ENCODE data around the gene ABHD2.
"Not testable (repeated sequence)": the region's sequence is repeated elsewhere in the genome, so short reads cannot be mapped to it uniquely, and the experiment has no call there.

ABHD2 gene

DNA sequence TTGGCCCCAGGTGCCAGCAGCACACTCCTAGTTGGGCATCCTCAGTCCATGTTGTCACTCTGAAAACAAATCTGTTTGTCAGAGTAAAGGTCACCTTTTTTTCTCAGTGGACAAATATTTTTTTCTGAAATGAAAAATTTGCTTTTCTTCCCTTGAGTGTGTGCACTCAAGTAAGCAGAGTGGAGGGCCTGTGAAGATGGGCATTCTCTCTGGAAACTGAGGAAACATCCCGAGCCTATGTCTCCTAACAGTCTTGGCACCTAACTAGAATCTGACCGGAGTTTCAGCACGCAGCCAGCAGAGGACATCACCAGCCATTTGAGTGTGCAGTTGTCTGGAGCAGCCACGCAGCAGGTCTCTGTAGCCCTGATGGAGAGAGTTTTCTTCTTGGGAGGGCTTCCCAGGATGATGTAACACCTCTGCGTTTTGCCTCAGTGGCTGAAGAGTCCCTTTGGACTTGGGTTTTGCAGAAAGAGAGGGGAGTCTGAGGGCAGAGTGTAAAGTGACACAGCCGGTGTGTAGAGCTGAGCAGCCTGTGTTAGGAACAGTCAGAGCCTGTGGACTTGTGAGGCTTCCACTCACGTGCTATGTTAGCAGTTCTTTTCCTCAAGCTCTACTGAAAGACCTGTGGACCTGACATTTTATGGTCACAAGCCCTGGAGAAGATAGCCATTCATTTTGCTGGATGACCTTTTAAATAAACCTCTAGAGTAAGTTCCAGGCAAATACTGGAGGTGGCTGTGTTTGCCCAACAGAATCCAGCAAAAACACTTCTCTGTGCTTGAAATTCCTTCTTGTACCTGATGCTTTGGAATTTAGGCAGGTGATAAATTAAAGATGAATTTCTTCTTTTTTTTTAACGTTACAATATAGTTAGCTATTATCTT is 51.6 kb downstream of the ABHD2 start:
- peak; percentile 44 for DNase-seq

DNA sequence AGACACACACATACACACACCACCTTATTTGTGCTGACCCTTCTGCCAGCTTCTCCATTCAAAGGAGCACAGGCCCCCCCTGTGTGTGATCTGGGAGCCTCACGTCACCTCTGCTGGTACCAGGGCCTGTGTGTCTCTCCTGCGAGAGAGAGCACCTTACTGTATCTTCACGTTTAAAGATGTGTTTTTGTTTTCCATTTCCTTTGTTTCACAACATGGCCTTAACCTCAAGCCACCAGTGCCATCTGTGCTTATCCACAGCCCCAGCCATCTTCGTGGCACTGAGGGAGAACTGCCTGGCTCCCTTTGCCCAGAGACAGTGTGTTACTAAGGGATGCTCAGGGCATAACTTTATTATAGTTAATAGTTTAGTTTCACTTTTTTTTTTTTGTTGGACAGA is 52.3 kb downstream of the ABHD2 start:
- no peak for DNase-seq

DNA sequence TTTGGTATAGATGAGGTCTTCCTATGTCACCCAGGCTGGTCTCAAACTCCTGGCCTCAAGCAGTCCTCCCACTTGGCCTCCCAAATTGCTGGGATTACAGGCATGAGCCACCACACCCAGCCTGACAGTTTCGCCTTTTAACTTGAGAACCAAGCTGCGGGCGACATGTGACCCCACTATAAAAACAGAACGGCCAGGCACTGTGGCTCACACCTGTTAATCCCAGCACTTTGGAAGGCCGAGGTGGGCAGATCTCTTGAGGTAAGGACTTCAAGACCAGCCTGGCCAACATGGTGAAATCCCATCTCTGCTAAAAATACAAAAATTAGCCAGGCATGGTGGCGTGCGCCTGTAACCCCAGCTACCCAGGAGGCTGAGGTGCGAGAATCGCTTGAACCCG is 52.9 kb downstream of the ABHD2 start:
- DNase-seq, result not testable (repeated sequence)

DNA sequence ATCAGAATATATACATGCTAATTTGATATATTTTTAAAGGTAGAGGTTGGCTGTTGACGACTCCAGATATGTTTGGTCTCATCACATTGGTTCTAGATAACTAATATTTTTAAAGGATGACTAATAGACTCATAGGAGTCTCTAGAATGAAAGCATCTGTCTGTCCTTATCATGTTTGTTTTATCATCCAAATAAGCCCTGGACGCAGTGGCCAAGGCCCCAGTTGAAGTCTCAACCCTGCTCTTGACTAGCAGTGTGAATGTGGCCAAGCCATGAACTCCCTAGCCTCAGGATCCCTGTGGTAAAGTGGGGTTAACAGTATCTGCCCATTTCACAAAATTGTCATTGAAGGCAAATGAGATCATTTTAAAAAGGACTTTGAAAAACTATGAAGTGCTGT is 53.6 kb downstream of the ABHD2 start:
- no peak for DNase-seq

DNA sequence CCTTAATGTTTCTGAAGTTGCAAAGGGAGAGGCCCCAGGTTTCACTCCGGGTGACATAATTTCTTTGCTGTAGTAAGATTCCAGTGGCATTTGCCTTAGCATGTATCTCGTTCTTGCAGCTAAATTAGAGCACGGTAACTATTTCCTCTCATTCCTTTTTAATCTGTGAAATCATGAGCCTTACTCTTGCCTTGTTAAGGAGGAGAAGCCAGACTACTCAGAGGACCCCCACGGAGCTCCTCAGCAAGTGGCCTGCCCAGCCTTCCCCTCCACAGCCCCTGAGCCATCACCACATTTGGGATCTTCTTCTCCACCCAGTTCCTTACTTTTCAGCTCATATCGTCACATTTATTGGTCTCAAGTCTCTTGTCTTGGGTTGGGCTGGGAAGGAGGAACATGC is 54.2 kb downstream of the ABHD2 start:
- no peak for DNase-seq

DNA sequence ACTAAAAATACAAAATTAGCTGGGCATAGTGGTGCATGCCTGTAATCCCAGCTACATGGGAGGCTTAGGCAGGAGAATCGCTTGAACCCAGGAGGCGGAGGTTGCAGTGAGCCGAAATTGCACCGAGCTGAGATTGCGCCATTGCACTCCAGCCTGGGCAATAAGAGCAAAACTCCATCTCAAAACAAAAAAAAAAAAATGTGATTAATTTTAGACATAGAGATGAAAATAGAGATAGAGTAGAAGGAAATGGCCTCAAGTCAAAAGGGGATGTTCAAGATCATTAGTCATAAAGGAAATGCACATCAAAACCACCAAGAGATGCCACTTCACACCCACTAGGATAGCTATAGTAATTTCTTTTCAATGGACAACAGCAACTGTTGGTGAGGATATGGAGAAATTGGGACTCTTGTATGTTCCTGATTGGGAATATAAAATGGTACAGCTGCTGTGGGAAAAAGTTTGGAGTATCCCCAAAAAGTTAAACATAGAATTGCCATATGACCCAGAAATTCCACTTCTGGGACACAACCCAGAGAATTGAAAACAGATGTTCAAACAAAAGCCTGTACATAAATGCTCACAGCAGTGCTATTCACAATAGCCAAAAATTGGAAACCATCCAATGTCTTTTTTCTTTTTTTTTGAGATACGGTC is 55.4 kb downstream of the ABHD2 start:
- peak; percentile 93 for DNase-seq

DNA sequence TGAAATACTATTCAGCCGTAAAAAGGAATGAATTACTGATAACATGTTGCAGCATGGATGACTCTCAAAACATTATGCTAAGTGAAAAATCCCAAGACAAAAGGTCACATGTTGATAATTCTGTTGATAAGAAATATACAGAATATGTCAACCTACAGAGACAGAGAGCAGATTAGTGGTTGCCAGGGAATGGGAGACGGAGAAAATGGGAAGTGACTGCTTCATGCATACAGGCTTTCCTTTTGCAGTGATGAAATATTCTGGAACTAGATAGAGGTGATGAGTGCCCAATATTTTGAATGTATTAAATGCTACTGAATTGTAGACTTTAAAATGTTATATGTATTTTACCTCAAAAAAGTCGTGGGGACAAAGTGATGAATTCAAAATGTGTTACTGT is 56.2 kb downstream of the ABHD2 start:
- DNase-seq, result no peak

DNA sequence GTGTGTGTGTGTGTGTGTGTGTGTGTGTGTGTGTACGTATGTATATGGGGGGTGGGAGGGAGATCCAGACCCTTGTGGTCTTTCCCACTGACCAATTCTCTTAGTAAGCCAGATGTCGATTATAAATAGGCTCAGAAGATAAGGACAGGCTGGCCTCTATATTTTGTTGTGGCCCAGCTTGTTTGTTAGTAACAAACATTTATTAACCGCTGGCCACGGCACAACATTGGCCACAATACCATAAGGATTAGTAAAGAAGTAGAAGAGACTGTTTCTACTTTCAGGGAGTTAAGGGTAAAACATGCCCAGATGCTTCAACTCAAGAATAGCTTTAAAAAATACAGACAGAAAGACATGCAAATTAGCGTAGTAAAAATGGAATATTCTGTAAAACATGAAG is 58.1 kb downstream of the ABHD2 start:
- no peak for DNase-seq

DNA sequence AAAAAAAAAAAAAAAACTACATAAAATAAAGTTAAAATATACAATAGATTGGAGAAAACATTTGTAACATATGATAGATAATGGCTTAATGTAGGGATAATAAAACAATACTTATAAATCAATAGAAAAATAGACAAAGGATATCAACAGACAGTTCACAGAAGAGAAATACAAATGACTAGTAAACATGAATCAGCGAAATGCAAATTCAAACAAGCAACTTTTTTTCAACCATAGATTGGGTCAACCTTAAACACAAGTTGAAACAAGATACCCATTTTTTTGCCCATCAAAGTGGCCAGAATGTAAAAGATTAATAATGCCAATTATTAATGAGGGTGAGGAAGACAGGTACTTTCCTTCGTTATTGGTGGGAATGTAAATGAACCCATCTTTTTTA is 59.9 kb downstream of the ABHD2 start:
- DNase-seq, result no peak

DNA sequence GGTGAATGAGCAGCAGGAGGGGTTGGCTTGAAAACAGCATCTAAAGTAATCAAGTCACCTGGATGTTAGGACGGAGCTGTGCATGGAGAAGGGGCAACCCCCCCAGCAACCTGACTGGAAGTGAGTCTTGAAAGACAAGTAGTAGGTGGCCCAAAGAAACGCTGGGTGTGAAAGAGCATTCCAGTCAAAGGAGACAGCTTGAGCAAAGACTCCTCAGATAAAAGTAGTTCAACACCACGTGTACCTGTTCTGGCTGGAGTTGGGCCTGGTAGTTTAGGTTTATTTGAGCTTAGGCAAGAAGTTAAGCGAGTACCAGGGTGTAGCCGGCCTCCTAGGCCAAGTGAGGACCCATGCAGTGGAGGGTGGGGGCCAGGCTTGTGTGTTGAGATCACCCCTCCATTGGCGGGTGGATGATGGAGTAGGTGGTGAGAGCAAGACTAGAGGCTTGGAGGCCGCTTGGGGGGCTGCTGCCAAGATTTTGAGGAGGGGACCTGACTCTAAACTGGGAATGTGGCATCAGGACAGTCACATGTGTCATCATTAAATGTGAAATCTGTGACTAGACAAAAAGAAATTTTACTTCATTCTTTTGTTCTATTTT is 61.3 kb downstream of the ABHD2 start:
- DNase-seq, result no peak

DNA sequence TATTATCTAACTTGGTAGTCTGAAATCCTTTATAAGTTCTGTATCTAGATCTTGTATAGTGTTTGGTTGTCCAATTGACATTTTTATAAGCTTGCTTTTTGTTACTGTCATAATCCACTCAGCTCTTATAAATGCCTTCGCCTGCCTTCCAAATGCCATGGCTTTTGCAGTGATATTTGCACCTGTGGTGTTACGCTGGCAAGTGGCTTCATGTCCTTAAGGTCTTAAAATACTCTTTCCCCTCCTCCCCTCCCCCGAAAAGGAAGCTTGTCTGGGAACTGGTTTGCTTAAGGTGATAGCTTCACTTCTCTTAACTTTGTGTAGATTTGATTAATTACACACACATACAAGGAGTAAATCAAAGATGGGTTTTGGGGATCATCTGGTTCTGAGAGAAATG is 62.0 kb downstream of the ABHD2 start:
- DNase-seq, result no peak

DNA sequence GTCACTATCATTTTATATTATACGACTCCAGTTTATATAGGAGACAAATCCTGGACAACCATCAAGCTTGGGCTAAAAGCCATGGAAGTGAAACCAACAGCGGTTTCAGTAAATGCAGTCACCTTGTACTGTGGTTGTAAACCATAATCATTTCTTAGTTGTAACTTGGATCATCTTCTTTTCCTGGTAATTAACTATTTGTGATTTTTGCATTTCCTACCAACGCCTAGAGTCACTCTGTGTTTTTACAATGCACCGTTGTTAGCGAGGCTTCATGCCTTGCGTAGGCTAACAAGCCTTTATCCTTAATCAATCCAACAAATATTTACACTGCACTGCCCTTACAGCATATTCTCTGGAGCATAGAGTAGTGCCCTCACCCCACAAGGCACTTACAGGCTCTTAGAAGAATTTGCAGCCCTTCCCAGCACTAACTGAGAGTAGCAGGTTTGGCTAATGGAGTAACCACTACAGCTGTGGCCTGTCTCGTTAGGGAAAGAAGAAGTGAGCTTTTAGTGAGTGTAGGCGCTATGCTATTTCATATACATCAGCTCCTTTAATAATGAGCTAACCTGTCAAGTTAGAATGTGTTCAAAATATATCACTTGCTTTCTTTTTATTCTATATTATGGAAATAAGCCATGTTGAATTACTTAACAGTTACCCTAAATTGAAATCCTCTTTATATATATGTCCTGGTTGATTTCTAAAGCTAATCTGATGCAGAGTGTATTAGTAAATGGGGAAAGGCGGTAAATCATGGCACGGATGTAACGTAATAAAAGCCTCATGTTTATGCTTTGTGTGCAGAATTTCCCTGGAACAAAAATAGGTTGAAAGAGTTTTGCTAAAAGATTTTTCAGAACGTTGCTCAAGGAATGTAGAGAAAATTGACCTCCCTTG is 62.8 kb downstream of the ABHD2 start:
- DNase-seq, result peak; percentile 35

DNA sequence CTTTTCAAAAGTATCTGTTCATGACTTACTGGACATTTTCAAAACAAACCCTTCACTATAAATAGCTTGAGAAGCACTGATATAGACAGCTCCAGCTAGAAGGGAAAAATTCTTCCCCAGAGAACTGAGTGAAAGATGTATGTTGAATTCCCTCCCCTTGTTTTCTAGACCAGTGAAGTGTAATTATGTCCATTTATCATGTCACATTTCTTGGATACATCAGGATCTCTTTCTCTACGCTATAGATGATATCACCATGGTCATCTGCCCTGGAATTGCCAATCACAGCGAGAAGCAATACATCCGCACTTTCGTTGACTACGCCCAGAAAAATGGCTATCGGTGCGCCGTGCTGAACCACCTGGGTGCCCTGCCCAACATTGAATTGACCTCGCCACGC is 66.9 kb downstream of the ABHD2 start:
- no peak for DNase-seq

DNA sequence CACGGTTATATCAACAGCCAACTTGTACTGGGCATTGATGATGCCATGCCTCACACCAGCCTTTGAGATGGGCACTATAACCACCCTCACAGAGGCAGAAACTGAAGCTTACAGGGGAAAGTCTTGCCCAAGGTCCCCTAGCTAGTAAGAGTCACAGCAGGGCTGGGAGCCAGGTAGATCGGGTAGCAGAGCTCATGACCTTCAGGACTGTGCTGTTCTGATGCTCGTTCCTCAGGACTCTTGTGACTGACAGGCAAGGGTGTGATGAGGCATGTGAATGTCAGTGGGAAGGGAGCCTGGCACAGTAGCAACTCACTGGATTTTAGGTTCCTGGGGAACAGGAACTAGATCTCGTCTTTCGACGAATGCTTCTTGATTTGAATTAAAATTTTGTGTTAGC is 67.4 kb downstream of the ABHD2 start:
- no peak for DNase-seq

DNA sequence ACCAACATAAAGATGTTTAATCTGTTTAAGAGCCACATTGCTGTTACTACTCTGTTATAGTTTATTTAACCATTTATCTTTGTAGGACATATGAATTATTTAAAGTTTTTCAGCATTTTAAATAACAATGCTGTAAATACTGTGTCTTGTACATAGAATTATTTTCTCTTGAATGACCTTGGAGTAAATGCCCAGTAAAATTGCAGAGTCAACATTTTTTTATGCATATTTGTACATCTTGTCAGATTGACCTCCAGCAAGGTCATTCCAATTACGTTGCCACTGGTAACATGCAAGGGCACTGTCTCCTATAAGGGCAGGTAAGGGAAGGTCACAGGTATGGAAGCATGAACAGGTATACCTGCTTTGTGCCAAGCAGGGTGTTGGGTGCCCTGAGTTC is 68.8 kb downstream of the ABHD2 start:
- DNase-seq, result no peak

DNA sequence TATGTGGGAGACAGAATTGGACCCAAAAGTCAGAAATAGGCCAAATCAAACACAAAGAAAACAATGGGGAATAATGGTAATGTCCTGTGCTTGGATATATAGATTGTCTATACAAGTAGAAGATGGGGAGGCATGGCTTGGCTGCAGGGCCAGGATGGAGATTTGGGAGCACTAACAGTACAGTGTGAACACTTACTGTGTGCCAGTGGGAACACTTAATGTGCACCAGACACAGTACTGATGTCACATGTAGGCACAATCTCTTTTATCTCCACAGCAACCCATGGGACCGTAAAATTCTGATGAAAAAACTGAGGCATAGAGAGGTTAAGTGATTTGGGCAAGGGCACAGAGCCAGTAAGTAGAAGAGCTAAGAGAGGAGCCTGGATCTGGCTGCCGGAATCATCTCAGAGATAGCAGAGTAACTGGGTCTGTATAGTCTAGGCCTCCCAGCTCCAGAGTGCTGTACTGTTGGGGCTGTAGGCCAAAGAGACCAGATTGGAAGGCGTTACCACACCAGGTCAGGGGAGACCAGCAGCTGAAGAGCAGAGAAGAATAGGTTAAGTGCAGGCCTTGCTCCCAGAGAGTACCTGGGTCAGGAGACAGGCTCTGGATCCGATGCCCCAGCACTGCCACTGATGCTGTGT is 69.8 kb downstream of the ABHD2 start:
- DNase-seq, result no peak

DNA sequence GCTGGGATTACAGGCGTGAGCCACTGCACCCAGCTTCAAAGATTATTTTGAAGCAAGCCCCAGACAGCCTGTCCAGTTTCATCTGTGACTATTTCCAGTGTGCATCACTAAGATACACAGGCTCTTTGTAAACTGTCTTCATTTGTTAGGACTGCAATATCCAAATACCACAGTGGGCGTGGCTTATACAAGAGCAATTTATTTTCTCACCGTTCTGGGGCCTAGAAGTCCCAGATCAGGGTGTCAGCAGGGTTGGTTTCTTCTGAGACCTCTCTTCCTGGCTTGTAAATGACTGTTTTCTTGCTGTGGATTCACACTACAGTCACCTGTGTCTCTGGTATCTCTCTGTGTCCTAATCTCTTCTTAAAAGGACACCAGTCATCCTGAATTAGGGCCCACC is 73.4 kb downstream of the ABHD2 start:
- DNase-seq, result no peak

DNA sequence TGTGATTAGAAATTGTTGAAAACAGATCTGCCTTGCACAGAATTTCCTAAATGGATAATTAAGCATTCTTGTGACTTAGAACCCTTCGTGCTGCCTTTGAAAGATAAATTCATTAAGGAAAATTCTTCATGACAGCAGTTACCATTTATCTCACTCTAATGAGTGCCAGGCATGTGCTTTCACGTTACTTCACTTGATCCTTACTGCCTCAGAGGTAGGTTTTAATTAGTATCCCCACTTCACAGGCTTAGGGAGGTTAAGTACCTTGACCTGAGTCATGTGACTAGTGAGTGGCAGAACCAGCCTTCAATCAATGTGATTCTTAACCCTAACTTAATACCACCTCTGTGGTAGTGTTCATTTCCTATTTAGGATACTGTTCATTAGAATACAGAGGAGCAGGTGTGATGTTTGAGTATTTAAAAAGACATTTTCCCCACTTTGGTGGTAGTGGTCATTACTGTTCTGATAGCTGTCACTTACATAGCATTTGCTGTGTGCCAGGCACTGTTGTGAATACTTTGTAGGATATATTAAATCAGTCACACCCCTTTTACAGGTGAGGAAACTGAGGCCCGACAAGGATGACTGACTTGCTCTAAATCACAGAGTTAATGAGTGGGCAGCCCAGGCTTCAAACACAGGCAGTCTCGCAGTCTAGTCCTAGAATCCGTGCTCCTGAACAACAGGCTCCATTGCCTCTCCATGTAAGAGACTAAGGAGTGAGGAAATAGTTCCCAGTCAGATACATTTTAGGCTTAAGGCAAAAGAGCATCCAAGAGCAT is 75.2 kb downstream of the ABHD2 start:
- no peak for DNase-seq

DNA sequence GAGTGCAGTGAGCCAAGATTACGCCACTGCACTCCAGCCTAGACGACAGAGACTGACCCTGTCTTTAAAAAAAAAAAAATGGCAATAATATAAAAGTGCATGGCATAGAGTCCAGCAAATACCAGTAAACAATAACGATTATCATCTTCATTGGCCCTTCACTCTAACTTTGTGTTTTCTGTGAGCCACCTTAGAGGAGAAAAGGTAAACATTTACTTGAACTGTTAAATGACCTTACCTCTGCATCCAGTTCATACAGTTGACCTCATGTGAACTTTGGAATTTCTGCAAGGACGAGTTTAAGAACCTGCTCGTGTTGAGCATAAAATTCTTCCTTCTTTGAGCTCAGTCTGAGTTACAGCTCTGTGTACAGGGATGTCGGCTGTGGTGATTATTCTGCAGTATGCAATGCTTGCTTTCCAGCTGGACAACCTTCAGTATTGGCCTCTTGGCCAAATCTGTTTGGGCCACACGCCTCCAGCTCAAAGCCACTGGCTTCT is 76.5 kb downstream of the ABHD2 start:
- DNase-seq, result no peak

DNA sequence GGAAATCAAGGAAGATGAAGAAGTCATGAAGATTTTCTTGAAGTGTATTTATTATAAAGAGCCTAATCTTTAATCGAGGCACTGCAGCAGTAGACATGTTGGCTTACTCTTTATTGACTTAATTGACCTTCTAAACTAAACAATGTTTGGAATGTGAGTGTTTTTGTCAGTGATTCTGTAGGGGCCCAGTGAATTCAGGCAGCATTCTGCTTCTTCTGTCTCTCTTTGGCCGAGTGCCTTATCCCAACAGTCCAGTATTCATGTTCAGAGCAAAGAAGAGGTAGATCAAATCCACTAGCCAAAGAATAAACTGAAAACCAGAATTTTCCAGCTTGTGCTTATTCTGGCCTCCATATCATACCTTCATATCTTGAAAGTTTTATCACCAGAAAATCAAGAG is 77.4 kb downstream of the ABHD2 start:
- peak; percentile 11 for DNase-seq
